ENCODE measurements around the gene OLAH.

DNA sequence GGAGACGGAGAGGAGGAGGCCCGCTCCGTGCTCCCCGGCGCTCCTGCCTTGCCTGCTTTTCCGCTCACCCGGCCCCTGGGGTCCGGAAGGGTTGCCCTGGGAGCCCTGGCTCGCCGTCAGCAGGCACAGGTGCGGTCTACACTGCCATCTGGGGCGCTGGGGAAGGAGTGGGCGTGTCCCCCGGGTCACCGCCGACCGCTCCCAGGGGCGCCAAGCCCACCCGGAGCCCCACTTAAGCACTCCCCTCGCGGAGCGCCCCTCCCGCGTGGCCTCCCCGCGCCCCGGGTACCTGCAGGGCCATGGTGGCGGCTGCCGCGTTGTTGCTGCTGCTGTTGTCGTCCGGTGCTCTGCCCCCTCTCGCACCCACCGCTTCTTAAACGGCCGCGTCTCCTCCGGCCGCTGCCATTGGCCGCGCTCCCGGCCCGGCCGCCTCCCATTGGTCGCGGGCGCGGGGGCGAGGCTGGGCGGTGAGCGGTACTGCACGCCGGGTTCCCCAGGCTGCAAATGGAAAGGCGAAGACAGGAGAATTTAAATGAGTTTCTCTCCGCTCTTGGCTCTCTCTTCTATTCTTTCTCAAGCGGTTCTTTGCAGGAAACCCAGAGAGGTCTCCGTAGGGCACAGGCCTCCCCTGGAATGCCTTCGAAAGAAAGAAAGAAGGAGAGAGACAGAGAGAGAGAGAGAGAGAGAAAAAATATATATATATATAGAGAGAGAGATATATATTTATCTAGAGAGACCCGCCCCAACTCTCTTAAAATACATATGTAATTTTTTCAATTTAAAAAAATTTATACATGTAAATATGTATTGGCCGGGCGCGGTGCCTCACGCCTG, 44.9 kb downstream of the OLAH start, which contains the start of gene ACBD7:
- TF ChIP-seq, protein P1, sequence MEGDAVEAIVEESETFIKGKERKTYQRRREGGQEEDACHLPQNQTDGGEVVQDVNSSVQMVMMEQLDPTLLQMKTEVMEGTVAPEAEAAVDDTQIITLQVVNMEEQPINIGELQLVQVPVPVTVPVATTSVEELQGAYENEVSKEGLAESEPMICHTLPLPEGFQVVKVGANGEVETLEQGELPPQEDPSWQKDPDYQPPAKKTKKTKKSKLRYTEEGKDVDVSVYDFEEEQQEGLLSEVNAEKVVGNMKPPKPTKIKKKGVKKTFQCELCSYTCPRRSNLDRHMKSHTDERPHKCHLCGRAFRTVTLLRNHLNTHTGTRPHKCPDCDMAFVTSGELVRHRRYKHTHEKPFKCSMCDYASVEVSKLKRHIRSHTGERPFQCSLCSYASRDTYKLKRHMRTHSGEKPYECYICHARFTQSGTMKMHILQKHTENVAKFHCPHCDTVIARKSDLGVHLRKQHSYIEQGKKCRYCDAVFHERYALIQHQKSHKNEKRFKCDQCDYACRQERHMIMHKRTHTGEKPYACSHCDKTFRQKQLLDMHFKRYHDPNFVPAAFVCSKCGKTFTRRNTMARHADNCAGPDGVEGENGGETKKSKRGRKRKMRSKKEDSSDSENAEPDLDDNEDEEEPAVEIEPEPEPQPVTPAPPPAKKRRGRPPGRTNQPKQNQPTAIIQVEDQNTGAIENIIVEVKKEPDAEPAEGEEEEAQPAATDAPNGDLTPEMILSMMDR (IDR thresholded peaks at IDR 0.05 in 8 of 11, conservative IDR thresholded peaks at IDR 0.05 in 3 of 11), result peak; percentile 67 to 86 (median 81)
- TF ChIP-seq POLR2AphosphoS5 (IDR thresholded peaks at IDR 0.05) (peak; percentile 12 to 75 (median 72)), POLR2A (IDR thresholded peaks at IDR 0.05) (no peak)

Data from spleen (tissue), 7 donors.